Stimulated activated memory B cell treated with anti-CD40 and anti-IgM and Interleukin-4, amounts not matched to agents 10 μg/mL and 1 μg/mL and 100 μg/mL, for 72 hours (primary cell): ENCODE measurements around the gene FCGR3B.
A peak's percentile ranks its signal among the peaks of the same experiment; 100 is the strongest.
"Not testable (repeated sequence)": the region's sequence is repeated elsewhere in the genome, so short reads cannot be mapped to it uniquely, and the experiment has no call there.

Experiments
- ATAC-seq: fragments of 150-1000 bp; cut with Tn5 transposase; 2 replicates; pipeline ENCODE4 v1.10.0; 2021
- H3K27ac Mint-ChIP-seq: one replicate; pipeline ENCODE4 v1.8.0; 2022; ENCODE audit warnings: mild to moderate bottlenecking, mixed read lengths
- H3K27me3 Mint-ChIP-seq: one replicate; pipeline ENCODE4 v1.8.0; 2022; ENCODE audit warnings: mixed read lengths
- H3K36me3 Mint-ChIP-seq: one replicate; pipeline ENCODE4 v1.8.0; 2022; ENCODE audit warnings: mixed read lengths
- H3K4me1 Mint-ChIP-seq: one replicate; pipeline ENCODE4 v1.8.0; 2022; ENCODE audit warnings: mixed read lengths
- H3K4me3 Mint-ChIP-seq: one replicate; pipeline ENCODE4 v1.8.0; 2022; ENCODE audit warnings: mild to moderate bottlenecking, moderate library complexity, mixed read lengths
- H3K9me3 Mint-ChIP-seq: one replicate; pipeline ENCODE4 v1.8.0; 2022; ENCODE audit warnings: mixed read lengths

The FCGR3B gene

DNA sequence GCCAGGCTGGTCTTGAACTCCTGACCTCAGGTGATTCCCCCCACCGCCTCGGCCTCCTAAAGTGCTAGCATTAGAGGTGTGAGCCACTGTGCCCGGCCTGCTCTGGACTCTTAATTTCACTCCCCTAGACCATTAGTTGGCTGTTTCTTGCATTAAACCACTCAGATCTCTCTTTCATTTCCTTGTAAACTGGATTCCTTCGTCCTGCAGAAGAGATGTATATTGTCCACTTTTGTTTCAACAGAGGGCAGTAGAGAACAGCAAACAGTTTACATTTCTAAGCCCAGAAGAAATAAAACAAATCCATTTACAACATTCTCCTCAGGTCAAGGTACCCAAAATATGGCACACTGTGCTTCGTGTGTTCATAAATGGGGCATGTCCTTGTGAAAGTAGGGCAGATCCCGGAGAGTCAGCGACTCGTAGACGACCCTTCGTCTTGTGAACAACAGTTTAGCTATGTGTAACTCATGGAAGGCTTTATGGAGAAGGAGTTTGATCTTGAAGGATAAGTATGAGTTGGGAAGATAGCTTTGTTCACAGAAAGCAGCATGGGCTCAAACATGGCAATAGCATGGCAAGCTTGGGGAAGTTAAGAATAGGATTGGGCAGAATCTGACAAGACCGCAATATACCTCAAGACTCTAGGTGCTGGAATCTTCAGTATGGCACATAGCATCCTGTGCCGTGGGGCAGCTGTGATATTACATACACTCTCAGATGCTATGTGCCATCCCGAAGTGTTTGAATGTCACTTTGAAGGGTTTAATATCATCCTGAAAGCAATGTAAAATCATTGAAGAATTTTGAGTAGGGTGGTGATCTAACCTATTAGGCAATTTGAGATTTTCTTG, 16.8 kb upstream of the FCGR3B start:
- H3K36me3 Mint-ChIP-seq, H3K4me3 Mint-ChIP-seq, H3K9me3 Mint-ChIP-seq, ATAC-seq, H3K4me1 Mint-ChIP-seq, H3K27me3 Mint-ChIP-seq: not testable (repeated sequence)
- peak overlapping the region; percentile 66 for H3K27ac Mint-ChIP-seq

GRCh38 chr1:161644855-161645254, 13.9 kb upstream of the FCGR3B start:
- not testable (repeated sequence) for H3K27ac Mint-ChIP-seq, H3K4me1 Mint-ChIP-seq

DNA sequence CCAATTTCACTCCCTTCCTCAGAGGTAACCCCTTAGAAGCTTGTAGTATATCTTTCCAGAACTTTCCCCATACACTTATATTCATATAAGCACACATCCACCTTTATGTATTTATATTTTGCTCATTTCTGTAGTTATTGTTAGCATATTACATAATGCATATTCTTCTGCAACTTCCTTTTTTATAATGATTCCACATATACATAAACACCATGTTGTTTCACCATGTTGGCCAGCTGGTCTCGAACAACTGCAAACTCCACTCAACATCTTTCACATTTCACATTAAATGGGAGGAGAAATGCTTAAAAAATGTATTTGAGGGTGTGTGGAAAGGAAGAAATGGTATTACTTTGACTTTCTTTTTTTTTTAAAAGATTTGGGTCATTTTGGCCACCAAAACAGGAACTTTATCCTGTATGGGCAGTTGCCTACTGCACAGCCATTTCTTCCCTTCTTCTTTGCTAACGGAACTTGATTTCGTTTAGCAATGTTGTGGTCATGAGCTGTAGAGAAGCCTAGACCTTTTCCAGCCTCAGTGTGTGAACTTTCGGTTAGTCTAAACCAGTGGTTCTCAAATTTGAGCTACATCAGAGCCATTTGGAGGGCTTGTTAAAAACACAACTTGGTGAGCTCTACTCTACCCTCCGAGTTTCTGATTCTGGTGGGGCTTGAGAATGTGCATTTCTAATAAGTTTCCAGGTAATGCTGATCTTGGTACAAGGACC, 12.7 kb upstream of the FCGR3B start:
- H3K27me3 Mint-ChIP-seq, H3K4me3 Mint-ChIP-seq, H3K36me3 Mint-ChIP-seq, H3K27ac Mint-ChIP-seq, H3K9me3 Mint-ChIP-seq, ATAC-seq, H3K4me1 Mint-ChIP-seq: not testable (repeated sequence)

More at GRCh38 chr1:161644855-161645254, 13.9 kb upstream of the FCGR3B start:
- not testable (repeated sequence) for H3K4me3 Mint-ChIP-seq, H3K9me3 Mint-ChIP-seq, H3K27me3 Mint-ChIP-seq, H3K36me3 Mint-ChIP-seq, ATAC-seq

GRCh38 chr1:161642697-161643096, 11.7 kb upstream of the FCGR3B start:
- not testable (repeated sequence) for H3K9me3 Mint-ChIP-seq, H3K27ac Mint-ChIP-seq, H3K4me1 Mint-ChIP-seq, H3K4me3 Mint-ChIP-seq, H3K36me3 Mint-ChIP-seq, H3K27me3 Mint-ChIP-seq, ATAC-seq

- ATAC-seq, H3K27me3 Mint-ChIP-seq, H3K36me3 Mint-ChIP-seq, H3K9me3 Mint-ChIP-seq, H3K4me1 Mint-ChIP-seq, H3K4me3 Mint-ChIP-seq, H3K27ac Mint-ChIP-seq: not testable (repeated sequence)
Observed at GRCh38 chr1:161639203-161639602, 8.2 kb upstream of the FCGR3B start.

DNA sequence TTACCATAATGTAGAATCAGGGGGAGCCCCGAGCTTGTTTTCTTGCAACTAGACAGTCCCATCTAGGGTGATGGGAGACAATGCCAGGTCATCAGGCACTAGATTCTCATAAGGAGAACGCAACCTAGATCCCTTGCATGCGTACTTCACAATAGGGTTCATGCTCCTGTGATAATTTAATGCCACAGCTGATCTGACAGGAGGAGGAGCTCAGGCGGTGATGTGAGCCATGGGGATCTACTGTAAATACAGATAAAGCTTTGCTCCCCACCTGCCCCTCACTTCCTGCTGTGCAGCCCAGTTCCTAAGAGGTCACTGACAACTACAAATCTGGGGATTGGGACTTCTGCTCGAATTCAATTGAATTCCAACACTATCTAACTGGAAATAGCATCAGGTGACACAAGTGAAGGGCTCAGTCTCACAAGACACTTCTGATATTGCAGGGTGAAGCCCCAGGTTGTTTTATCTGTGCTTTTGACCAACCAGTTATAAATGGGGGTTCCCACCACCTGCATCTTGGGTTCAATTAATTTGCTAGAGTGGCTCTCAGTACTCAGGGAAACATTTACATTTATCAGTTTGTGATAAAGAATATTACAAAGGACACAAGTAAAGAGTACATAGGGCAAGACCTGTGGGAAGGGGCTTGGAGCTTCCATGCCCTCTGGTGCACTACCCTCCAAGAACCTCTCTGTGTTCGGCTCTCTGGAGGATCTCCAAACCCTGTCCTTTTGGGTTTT, 7.4 kb upstream of the FCGR3B start:
- H3K9me3 Mint-ChIP-seq, H3K4me1 Mint-ChIP-seq, H3K27ac Mint-ChIP-seq, H3K4me3 Mint-ChIP-seq, ATAC-seq, H3K27me3 Mint-ChIP-seq, H3K36me3 Mint-ChIP-seq: not testable (repeated sequence)

DNA sequence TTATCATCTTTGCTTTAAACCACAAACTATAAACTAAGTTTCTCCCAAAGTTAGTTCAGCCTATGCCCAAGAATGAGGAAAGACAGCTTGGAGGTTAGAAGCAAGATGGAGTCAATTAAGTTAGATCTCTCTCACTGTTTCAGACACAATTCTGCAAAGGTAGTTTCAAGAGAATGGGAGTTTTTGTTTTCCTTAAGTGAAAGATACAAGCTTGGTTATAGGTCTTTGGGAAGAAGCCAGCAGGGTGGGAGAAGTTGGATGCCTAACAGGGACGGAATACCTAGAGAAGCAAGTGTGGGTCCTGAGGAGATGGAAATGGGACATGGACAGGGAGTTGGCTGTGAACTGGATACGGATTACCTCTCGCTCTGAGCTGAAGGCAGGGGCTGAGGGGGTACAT, 6.0 kb upstream of the FCGR3B start:
- H3K4me1 Mint-ChIP-seq, H3K9me3 Mint-ChIP-seq, H3K27me3 Mint-ChIP-seq, H3K4me3 Mint-ChIP-seq, H3K36me3 Mint-ChIP-seq, ATAC-seq, H3K27ac Mint-ChIP-seq: not testable (repeated sequence)

DNA sequence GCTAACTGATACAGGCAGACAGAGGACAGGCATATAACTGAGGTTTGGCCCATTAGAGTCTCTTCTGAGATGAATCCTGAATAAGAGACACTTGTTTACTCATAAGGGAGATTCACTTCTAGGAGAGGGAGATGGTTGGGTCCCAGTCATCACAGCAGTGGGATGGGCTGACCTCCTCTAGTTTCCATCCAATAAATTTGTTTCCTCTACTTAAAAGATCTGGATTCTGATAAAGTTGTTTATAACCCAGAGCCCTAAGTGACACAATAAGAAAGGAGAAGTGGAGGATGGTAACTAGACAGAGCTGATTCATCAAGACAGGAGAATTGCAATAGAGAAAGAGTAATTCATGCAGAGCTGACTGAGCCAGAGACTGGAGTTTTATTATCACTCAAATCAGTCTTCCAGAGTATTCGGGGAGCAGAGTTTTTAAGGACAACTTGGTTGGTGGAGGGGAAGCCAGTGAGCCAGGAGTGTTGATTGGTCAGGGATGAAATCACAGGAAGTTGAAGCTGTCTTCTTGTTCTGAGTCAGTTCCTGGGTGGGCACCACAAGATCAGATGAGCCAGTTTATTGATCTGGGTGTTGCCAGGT, 5.3 kb upstream of the FCGR3B start:
- not testable (repeated sequence) for H3K27ac Mint-ChIP-seq, ATAC-seq, H3K9me3 Mint-ChIP-seq, H3K4me3 Mint-ChIP-seq, H3K4me1 Mint-ChIP-seq, H3K27me3 Mint-ChIP-seq, H3K36me3 Mint-ChIP-seq

DNA sequence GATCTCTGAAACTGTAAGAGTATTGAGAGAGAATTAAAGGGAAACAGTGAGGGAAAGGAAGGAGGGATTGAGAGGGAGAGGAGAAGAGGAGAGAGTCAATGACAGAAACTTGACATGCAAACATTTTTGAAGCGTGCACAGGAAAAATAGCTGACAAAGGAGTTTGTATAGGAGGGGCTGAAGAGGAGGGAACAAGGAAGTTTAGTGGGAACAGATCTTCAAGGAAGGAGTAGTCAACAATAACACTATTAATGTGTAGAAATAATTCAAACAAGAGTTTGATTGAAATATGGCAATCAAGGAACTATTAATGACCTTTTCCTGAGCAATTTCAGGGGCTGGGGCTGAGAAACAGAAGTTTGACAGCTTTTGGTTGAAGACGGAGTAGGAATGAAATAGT, 4.0 kb upstream of the FCGR3B start:
- H3K4me3 Mint-ChIP-seq, H3K36me3 Mint-ChIP-seq, H3K27ac Mint-ChIP-seq, H3K27me3 Mint-ChIP-seq, H3K9me3 Mint-ChIP-seq, H3K4me1 Mint-ChIP-seq, ATAC-seq: not testable (repeated sequence)

DNA sequence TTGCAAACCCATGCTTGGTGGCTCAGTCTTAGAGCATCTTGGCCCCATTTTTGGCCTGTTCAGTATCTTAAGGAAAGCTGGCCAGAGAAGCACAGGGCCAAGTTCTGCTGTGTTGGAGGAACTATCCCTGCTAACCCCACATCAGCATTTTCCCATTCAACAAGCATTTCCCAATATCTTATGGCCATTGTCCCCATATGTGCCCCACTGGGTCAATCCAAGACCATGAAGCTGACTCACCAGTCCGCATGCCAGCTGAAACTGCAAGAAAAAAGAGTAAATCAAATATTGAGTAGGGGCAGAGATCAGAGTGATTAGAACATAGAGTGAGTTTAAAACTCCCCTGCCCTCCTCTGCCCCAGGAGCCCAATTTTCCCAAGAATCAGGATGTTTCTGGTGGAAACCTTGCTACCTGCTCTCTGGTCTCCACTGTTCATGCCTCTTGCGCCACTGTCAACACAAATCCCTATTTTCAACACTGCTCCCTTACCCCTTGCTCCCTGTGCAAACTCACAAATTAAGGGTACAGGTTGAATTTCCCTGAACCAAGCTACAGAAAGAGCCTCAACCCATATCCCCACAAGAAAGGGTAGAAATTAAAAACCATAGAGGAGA, 741 bp downstream of the FCGR3B start:
- not testable (repeated sequence) for H3K9me3 Mint-ChIP-seq, H3K36me3 Mint-ChIP-seq, H3K4me3 Mint-ChIP-seq, H3K4me1 Mint-ChIP-seq, ATAC-seq, H3K27ac Mint-ChIP-seq, H3K27me3 Mint-ChIP-seq

DNA sequence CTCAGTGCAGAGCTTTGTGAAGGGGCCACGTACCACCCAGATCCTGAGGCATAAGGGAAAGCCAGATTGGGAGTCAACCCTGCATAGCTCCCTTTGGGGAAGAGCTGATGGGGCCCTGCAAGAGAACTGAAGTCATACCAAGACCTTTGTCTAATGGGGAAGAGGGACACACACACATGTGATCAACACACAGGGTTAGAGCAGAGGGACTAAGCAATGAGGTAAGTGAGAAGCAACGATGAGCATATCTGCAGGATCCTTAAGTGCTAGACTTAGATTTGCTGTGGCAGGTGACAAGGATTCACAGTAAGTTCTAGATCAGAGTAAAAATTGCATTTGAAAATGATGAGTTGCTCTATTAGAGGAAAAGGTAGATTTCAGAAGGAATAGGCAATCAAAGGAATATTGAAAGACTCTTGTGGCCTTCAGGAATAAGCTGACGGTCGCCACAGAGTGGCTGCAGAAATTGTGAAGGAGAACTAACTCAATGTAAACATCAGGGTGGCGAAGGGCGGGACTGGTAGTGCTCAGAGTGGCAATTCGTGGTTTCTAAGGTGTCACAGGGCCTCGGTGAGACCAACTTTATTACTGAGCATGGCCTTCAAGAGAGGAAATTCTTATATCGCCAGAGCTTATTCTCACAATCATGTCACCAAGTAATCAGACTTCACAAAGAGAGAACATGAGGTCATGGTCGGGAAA, 4.4 kb downstream of the FCGR3B start:
- H3K36me3 Mint-ChIP-seq, H3K27ac Mint-ChIP-seq, H3K27me3 Mint-ChIP-seq, H3K9me3 Mint-ChIP-seq, H3K4me3 Mint-ChIP-seq: not testable (repeated sequence)
- peak; percentile 41 for ATAC-seq
- H3K4me1 Mint-ChIP-seq, result peaks cover 19% of the 10 kb centered on the region

DNA sequence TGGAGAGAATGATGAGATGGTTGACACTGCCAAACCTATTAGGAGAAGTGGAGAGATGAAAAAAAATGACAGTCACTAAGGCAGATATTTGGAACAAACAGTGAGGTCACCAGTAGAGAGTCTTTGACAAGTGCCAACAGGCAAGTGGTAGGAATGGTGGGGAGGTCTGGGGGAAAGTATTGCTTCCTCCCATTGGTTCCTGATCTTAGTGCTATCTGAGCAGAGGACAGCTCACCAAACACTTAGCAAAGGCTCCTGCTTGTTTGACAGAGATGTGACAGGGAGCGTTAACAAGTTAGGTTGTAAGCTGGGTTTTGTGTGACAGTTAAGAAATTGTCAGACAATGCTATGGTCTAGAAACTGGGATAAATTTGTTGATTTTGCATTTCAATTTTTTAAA, 6.4 kb downstream of the FCGR3B start:
- H3K4me3 Mint-ChIP-seq, H3K27ac Mint-ChIP-seq, H3K36me3 Mint-ChIP-seq, H3K9me3 Mint-ChIP-seq, H3K27me3 Mint-ChIP-seq, ATAC-seq: not testable (repeated sequence)
- peaks cover 24% of the 10 kb centered on the region for H3K4me1 Mint-ChIP-seq

- not testable (repeated sequence) for H3K27ac Mint-ChIP-seq, H3K27me3 Mint-ChIP-seq, H3K4me3 Mint-ChIP-seq, H3K36me3 Mint-ChIP-seq, H3K9me3 Mint-ChIP-seq
- peak; percentile 63 for ATAC-seq
- peaks cover 24% of the 10 kb centered on the region for H3K4me1 Mint-ChIP-seq
Observed at GRCh38 chr1:161623401-161624051, 7.5 kb downstream of the FCGR3B start.

GRCh38 chr1:161622054-161622453, 8.9 kb downstream of the FCGR3B start:
- Mint-ChIP-seq H3K27ac (peak overlapping the region; percentile 71), H3K4me3 (peak overlapping the region; percentile 88), H3K4me1 (peaks cover 24% of the 10 kb centered on the region)
- peak; percentile 43 for ATAC-seq
- H3K36me3 Mint-ChIP-seq, H3K27me3 Mint-ChIP-seq, H3K9me3 Mint-ChIP-seq: not testable (repeated sequence)
